SKM-1 (cell line): Measurements from ENCODE around the gene ITPR2.

ENCODE experiments used
- DNase-seq: peaks from one replicate; lab custom pipeline; 2025; ENCODE audit not compliant: unreplicated experiment; lab: John Stamatoyannopoulos, UW

ITPR2 gene

GRCh38 chr12:26711072-26711471 lies 121.9 kb downstream of the ITPR2 start:
- no peak for DNase-seq

DNA sequence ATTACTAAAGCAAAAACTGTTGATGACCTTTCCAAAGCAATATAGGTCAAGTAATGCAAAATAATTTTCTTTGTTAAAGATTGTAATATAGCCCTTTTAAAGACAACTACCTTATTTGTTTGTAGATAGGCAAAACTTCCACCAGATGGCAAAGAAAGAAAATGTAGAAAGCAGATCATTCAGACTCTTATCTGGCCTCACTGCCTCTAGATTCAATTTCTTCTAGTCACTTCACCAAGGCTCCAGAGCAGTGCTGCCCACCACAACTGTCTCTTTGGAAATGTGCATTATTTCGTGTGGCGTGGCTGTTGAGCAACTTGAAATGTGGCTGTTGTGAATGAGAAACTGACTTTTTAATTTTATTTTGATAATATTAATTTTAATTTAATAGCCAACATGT lies 127.1 kb downstream of the ITPR2 start:
- no peak for DNase-seq

- peak; percentile 1 for DNase-seq
These were observed 128.1 kb downstream of the ITPR2 start for GRCh38 chr12:26704684-26705460.

DNA sequence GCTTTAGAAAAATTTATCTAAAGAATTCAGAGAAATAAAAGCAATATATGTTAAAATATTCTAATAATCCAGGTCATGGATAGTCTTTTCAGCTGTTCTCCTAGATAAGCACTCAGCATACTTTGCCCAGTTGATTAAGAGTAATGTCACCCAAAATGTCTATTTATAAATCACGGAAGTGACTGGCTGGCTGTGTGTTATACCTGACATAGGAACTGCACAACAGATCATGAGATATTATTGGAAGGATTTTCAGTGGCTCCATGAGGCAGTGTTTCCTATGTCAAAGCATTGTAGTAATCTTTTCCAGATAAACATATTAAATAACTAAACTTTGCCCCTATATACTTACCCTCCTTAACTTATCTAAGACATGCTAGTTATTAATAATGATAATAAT lies 128.8 kb downstream of the ITPR2 start:
- DNase-seq = no peak

DNA sequence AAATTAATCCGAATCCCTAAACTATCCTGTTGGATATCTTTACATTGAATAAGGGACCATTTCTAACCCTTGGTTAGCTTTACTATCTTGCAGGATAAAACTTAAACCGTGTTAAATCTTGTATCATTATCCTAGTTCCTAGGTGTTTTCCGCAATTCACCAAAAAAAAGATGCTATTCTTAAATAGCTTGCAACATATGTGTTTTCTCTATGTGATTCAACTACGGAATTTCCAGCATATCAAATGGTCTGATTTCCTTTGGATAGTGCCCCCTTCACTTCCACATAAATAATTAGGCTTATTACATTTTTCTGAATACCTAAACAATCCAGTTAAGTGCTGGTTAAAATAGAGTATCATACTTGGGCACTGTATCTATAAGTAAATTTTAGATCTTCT lies 130.3 kb downstream of the ITPR2 start:
- DNase-seq = no peak

GRCh38 chr12:26701604-26702215 lies 131.3 kb downstream of the ITPR2 start:
- peak; percentile 2 for DNase-seq

DNA sequence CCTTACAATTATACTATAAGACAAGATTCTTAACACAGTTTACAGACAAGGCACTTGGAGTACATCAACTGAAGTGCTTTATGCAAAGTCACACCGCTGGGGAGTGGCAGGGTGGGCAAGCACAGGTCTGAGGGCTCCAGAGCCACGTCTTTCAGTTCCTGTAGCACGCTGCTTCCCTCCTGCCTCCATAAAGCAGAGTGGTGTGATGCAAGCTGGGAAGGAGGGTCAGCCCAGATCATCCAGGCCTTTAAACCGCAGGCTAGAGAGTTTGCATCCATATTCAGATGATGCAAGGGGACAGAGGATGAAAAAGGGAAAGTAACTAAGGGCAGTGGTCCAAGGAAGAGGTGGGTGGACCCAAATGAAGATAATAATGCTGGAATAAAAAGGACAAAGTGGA lies 132.6 kb downstream of the ITPR2 start:
- no peak for DNase-seq

DNA sequence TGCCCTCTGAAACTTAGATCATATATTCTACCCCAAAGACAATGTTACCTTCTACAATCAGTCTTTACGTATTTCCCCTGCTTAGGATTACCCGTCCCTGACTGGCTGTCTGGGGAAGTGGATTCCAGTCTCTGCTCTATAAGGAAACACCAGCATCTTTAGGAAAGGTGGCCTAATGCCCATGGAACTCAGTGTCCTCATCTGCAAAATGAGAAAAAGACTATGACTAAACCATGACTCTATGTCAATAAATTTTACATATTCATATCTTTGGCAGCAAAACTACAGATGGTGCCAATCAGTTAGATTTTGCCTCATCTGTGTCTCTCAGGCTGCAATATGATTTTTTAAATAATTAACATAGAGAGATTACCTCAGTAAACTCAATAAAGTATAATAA lies 133.8 kb downstream of the ITPR2 start:
- DNase-seq = no peak

GRCh38 chr12:26698186-26698585 lies 134.8 kb downstream of the ITPR2 start:
- DNase-seq = no peak

DNA sequence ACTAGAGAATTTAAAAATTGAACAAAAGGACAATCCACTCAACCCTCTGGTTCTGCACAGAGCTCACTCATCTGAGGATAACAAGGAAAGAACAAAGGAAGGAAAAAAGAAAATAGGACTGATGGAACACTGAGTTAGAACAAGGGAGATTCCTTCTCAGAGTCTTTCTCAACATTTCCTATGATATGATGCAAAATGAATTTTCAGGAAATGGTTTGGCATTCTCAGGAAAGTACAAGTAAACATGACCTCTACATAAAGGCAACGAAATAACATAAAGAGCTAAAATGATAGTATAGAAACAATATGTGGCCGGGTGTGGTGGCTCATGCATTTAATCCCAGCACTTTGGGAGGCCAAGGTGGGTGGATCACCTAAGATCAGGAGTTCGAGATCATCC lies 135.8 kb downstream of the ITPR2 start:
- DNase-seq = no peak

GRCh38 chr12:26696613-26697092 lies 136.3 kb downstream of the ITPR2 start:
- DNase-seq = no peak

- no peak for DNase-seq
These were observed 136.9 kb downstream of the ITPR2 start for GRCh38 chr12:26696048-26696612.

DNA sequence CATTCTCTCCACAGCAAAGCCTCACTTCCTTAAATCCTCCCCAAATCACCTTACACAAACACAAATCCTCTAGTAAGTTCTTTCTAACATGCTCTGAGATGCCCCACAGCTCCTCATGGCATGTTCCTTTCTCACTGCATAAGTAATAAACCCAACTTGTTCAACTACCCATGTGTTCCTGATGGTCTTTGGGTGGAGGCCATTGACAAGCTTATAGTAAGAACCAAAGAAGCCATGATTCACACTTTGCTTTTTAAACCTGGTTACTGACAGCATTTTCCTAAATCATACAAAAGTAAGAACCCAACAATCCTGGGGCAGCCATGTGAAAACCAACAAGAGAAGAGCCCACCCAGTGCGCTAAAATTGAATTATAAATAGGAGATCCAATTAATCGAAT lies 138.6 kb downstream of the ITPR2 start:
- no peak for DNase-seq

- no peak for DNase-seq
These were observed 140.6 kb downstream of the ITPR2 start for GRCh38 chr12:26692407-26692806.

DNA sequence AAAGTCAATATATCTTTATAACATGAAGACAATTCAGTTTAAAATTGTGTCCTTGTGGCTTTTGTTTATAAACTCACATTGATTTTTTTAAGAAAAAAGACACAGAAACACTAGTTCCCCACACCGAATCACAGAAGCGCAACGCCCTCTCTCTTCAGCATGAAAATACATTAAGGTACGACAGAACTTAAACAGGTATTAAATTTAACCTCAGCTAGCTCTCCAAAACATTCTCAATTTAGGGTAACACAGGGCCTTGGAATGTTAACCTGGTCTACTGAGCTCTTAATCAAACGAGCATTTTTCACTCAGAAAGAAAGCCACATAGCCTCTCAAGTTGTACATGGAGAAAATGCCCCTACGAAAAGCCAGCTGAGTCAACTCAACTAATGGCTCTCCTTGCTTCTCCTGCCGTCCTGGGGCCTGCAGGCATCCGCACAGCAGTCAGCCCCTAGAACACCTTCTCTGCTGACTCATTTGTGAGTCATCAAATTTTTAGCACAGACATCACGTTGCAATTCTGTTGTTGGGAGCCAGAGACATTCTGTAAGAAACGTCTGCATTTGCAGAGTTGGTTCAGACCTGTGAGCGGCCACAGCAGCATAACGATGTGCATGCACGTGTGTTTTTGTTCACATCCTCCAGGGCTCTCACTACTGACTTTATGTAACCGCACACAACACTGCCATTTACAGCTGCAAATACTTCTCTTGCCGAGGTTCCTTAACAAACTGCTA lies 141.6 kb downstream of the ITPR2 start:
- DNase-seq = no peak

DNA sequence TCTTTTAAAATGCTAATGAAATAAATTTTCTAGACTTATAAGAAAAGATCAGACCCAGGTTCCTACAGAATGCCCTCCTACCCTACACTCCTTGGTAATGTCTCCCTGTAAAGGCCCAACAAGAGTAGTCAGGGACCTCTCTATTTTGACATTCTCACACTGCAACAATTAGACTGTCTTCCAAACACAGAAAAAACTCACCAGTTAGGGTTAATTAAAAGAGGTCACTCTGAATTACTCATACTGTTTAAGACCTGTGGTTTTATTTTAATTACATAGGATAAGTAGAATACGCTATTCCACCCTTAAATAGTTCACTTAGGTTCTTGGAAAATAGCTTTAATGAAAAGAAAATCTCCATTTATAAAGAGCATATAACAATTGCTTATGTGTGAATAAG lies 142.4 kb downstream of the ITPR2 start:
- DNase-seq = no peak

- no peak for DNase-seq
These were observed 143.6 kb downstream of the ITPR2 start for GRCh38 chr12:26689281-26689841.

GRCh38 chr12:26688344-26688904 lies 144.6 kb downstream of the ITPR2 start:
- no peak for DNase-seq

DNA sequence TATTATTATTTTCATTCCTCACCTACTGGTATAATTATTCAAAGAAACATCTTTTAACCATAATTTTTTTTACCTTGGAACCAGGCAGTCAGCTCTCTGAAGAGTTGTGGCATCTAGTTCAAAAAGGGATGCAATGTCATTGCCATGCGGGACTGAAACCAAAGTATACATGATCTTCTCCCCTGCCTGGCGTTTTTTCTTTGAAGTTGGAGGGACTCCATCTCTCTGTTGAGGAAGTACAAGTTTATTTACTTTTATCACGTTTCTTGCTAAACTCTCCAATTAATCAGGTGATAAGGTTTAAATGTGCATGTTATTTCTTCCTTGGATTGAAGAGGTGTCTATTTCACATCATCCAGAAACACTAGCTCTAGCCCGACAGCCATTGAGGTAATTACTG lies 146.6 kb downstream of the ITPR2 start:
- no peak for DNase-seq

GRCh38 chr12:26684101-26684500 lies 148.9 kb downstream of the ITPR2 start:
- DNase-seq = no peak

- DNase-seq = no peak
These were observed 149.6 kb downstream of the ITPR2 start for GRCh38 chr12:26683443-26683842.
